MCF 10A (cell line): ENCODE measurements around the gene PEAK1. TPM values are rescaled to one million over a fixed set of nuclear protein-coding genes. Genes with fewer than 3 reads are reported as not detected.

Experiments used
- BruUV-seq: library from RNA; stranded (reverse); fragments of 400-500 nt; replicated peaks from 2 replicates; lab custom pipeline; 2021; lab: Mats Ljungman, UMichigan
- CTCF ChIA-PET: fragments of 300-600 bp; sonication (Branson Sonifier 250); formaldehyde crosslinking; extraction: SDS; loops from one replicate; lab custom pipeline; 2021; ENCODE audit warnings: antibody characterized with exemption, inconsistent platforms; lab: Yijun Ruan, JAX
- POLR2A ChIA-PET: fragments of 300-600, 350-650 bp; sonication (Branson Sonifier 250); formaldehyde crosslinking; extraction: SDS; loops from one replicate; lab custom pipeline; 2020; ENCODE audit warnings: antibody characterized with exemption, inconsistent platforms; lab: Yijun Ruan, JAX
- DNase-seq: peaks from one replicate; pipeline ENCODE4 v3.0.0-alpha.2; 2018; ENCODE audit not compliant: unreplicated experiment
- H3K27ac Mint-ChIP-seq: one replicate; pipeline ENCODE4 v1.8.0; 2022; ENCODE audit warnings: mild to moderate bottlenecking, low read depth, mixed read lengths; ENCODE audit not compliant: unreplicated experiment
- H3K27me3 Mint-ChIP-seq: one replicate; pipeline ENCODE4 v1.8.0; 2022; ENCODE audit warnings: mixed read lengths; ENCODE audit not compliant: insufficient read depth, unreplicated experiment
- H3K36me3 Mint-ChIP-seq: one replicate; pipeline ENCODE4 v1.8.0; 2022; ENCODE audit warnings: mild to moderate bottlenecking, moderate library complexity, mixed read lengths; ENCODE audit not compliant: insufficient read depth, unreplicated experiment
- H3K4me1 Mint-ChIP-seq: one replicate; pipeline ENCODE4 v1.8.0; 2022; ENCODE audit warnings: mixed read lengths; ENCODE audit not compliant: insufficient read depth, unreplicated experiment
- H3K4me3 Mint-ChIP-seq: one replicate; pipeline ENCODE4 v1.8.0; 2022; ENCODE audit warnings: mild to moderate bottlenecking, moderate library complexity, mixed read lengths; ENCODE audit not compliant: unreplicated experiment
- H3K9me3 Mint-ChIP-seq: one replicate; pipeline ENCODE4 v1.8.0; 2022; ENCODE audit warnings: mixed read lengths; ENCODE audit not compliant: unreplicated experiment
- CTCF ChIP-seq: fragments of 200-600 bp; IDR thresholded peaks from one replicate; pipeline ENCODE4 v1.8.0; 2022; ENCODE audit warnings: antibody characterized with exemption, mild to moderate bottlenecking; ENCODE audit not compliant: unreplicated experiment
- intact Hi-C: fragments of 100-400 bp; cut with micrococcal nuclease; formaldehyde crosslinking; loops from 2 replicates; pipeline ENCODE4 v1.14.1; 2022
- total RNA-seq: library from RNA; stranded (reverse); gene quantifications from 2 replicates; pipeline ENCODE4 v1.2.3, GENCODE V29; 2022

Gene PEAK1
- total RNA-seq, 1 experiment from 2014 or later: 20.0 TPM

GRCh38 chr15:77342807-77343206 is 77.1 kb downstream of the PEAK1 start:
- Mint-ChIP-seq H3K36me3 (no peaks in the 10 kb centered on the region), H3K4me1 (no peaks in the 10 kb centered on the region), H3K27me3 (no peaks in the 10 kb centered on the region), H3K27ac (no peak overlapping the region), H3K9me3 (no peaks in the 10 kb centered on the region), H3K4me3 (no peak overlapping the region)
- TF ChIP-seq CTCF: no peak
- POLR2A ChIA-PET: no interaction called here
- CTCF ChIA-PET: no interaction called here
- DNase-seq: no peak
- no TSS peak for BruUV-seq
- intact Hi-C loops: no loop called here

- POLR2A ChIA-PET: no interaction called here
- Mint-ChIP-seq H3K27me3 (no peaks in the 10 kb centered on the region), H3K4me3 (no peak overlapping the region), H3K4me1 (no peaks in the 10 kb centered on the region), H3K27ac (no peak overlapping the region), H3K9me3 (no peaks in the 10 kb centered on the region), H3K36me3 (no peaks in the 10 kb centered on the region)
- intact Hi-C loops: no loop called here
- BruUV-seq: no TSS peak
- CTCF ChIA-PET: no interaction called here
- no peak for DNase-seq
- TF ChIP-seq CTCF: no peak
Measured at GRCh38 chr15:77340245-77340644, 79.7 kb downstream of the PEAK1 start.

- H3K4me3 Mint-ChIP-seq: no peak overlapping the region
- ChIA-PET CTCF (interaction anchor here (0.6 kb wide), 1 partner anchor 45 kb away, joined by 3 read pairs; no protein-coding TSS in a partner anchor), POLR2A (no interaction called here)
- no peak overlapping the region for H3K27ac Mint-ChIP-seq
- no peak for TF ChIP-seq CTCF
- no peak for DNase-seq
- no peaks in the 10 kb centered on the region for H3K4me1 Mint-ChIP-seq
- intact Hi-C loops: no loop called here
- H3K9me3 Mint-ChIP-seq: no peaks in the 10 kb centered on the region
- no peaks in the 10 kb centered on the region for H3K36me3 Mint-ChIP-seq
- BruUV-seq: no TSS peak
- no peaks in the 10 kb centered on the region for H3K27me3 Mint-ChIP-seq
Measured at GRCh38 chr15:77336006-77336405, 83.9 kb downstream of the PEAK1 start.

GRCh38 chr15:77335298-77335697 is 84.6 kb downstream of the PEAK1 start:
- no peaks in the 10 kb centered on the region for H3K27me3 Mint-ChIP-seq
- CTCF ChIA-PET: interaction anchor here (0.6 to 1.0 kb wide), 2 partner anchors 46 to 149 kb away, joined by 3 read pairs; no protein-coding TSS in a partner anchor
- intact Hi-C loops: no loop called here

More at GRCh38 chr15:77335298-77335697, 84.6 kb downstream of the PEAK1 start:
- POLR2A ChIA-PET: no interaction called here
- DNase-seq: no peak
- H3K36me3 Mint-ChIP-seq: no peaks in the 10 kb centered on the region
- no peak overlapping the region for H3K27ac Mint-ChIP-seq
- TF ChIP-seq CTCF: no peak
- H3K9me3 Mint-ChIP-seq: no peaks in the 10 kb centered on the region
- no peaks in the 10 kb centered on the region for H3K4me1 Mint-ChIP-seq
- no peak overlapping the region for H3K4me3 Mint-ChIP-seq
- no TSS peak for BruUV-seq
